GM12874 (cell line): ENCODE results near the gene PTPRC.

Experiments
- TF ChIP-seq, protein P1 (sequence below): IDR thresholded peaks from 2 replicates; pipeline ENCODE4 v1.5.1; 2011; ENCODE audit warnings: low read depth, mild to moderate bottlenecking, control low read depth, low read length, moderate library complexity; ENCODE audit not compliant: insufficient read depth

Gene PTPRC

DNA sequence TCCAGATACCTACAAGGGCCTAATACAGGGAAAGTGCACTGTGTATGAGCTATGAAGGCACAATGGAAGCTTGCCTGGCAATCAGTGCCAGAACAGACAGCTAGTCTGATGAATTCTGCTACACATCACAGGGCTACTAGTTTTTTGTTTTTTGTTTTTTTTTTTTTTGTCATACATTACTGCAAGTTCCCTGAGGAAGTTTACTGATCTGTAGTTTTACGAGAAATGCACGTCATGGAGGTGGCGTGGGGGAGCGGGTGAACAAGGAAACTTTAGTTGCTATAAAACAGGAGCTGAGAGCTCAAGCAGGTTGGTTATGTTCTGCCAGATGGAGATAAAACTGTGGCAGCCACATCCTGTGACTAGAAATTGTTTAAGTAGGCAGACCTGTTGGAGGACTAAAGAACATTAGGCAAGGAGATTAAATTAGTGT, 17.7 kb downstream of the PTPRC start:
- TF ChIP-seq, protein P1, sequence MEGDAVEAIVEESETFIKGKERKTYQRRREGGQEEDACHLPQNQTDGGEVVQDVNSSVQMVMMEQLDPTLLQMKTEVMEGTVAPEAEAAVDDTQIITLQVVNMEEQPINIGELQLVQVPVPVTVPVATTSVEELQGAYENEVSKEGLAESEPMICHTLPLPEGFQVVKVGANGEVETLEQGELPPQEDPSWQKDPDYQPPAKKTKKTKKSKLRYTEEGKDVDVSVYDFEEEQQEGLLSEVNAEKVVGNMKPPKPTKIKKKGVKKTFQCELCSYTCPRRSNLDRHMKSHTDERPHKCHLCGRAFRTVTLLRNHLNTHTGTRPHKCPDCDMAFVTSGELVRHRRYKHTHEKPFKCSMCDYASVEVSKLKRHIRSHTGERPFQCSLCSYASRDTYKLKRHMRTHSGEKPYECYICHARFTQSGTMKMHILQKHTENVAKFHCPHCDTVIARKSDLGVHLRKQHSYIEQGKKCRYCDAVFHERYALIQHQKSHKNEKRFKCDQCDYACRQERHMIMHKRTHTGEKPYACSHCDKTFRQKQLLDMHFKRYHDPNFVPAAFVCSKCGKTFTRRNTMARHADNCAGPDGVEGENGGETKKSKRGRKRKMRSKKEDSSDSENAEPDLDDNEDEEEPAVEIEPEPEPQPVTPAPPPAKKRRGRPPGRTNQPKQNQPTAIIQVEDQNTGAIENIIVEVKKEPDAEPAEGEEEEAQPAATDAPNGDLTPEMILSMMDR: no peak

DNA sequence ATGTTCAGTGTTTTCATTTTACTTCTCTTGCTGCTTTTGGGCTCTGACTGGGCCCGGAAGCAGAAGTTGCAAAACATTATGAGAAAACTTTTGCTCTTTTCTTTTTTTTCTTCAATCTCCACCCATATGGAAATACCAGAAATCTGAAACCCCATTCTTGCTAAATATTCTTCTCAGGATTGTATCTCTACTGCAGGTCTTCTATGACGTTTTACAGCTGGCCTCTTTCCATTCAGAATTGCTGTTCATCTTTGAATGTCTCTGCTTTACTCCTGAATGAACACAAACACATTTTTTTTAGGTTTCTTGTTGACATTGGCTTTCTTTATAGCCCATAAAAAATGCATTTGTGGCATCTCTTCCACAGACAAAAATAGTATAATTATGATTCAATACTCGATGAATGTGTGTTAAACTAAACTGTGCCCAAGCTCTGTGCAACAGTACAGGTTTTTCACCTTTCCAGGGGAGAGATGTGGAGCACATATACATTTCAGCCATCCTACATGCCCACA, 18.8 kb downstream of the PTPRC start:
- TF ChIP-seq, protein P1: no peak

DNA sequence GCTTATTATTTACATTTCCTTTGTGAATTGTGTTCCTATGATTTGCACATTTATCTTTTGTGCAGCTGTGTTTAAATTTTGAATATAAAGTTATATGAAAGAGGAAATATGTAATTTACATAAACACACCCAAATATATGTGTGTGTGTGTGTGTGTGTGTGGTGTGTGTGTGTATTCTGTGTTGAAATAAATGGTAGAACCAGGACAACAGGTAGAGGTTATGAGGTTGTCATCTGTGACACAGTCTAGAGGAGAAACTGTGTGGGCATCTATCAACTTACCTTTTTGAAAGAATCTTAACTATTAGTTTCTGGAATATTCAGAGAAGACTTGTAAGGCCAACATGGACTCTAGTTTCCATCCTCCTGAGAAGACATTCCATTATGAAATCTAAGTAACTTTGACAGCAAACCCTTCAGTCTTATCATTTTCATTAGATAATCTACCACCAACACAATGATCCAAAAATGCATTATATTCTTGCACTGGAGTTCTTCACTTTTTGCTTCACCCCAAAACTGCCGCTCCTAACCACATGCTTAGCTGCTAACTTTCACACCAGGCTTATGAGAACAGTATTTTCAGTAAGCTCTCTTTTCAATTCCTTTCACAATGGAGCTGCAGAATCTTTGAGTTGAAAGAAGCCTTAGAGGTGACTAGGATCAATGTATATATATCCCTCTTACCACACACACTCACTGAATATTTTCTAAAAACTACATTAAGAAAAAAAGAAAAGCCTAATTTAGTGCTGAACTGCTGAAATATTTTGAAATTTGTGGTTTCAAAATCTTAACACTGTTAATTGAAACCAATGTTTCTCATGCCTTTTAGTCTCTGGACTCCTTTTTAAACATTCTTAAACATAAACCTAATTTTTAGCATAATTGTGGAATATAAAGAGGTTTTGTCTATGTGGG, 21.8 kb downstream of the PTPRC start:
- TF ChIP-seq, protein P1: no peak

DNA sequence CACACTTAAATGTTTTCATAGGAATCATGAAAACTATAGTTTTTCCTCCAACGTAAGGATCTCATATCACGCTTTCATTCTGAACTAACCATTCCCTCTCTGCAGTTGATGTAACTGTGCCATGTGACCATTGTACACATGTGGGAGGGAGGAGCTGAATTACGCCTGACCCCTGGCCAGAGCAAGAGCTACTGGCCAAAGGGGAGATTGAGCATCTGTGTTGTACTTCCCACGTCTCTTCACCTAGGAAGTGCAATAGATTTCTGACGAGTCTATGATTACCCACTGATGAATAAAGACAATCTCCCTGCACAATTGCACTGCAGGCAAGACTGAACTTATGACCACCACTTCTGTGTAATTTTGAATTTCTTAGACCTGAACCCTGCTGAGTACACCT, 24.0 kb downstream of the PTPRC start:
- TF ChIP-seq, protein P1: no peak

DNA sequence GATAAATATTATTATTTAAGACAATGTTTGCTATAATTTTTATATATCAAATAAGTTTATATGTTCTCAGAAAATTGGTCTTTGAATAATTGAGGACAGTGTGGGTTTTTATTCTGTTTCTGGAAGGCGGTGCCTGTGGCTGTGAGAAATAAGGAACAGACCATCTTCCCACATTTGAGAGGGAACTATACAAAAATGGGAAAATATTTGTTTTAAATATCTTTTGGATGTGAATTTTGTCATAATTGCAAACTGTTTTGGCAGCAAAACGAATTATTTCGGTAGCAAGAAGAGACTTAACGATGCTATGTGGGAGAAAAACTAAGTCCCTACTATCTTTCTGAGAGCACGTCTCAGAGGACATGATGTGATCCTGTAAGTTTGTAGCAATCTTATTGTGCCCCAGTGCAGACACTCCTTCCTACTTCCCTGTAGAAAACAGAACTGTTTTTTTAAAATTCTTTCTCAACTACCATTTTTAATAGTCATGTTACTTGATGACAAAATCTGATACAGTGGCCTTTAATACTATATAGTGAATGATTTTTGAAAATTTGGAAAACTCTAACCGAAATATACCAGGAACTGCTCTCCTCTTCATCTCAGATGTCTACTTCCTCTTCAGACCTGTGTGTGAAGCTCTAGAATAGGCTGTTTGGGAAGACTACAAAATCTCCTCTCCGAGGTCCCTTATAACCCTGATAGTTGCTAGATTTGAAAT, 25.4 kb downstream of the PTPRC start:
- TF ChIP-seq, protein P1: no peak

DNA sequence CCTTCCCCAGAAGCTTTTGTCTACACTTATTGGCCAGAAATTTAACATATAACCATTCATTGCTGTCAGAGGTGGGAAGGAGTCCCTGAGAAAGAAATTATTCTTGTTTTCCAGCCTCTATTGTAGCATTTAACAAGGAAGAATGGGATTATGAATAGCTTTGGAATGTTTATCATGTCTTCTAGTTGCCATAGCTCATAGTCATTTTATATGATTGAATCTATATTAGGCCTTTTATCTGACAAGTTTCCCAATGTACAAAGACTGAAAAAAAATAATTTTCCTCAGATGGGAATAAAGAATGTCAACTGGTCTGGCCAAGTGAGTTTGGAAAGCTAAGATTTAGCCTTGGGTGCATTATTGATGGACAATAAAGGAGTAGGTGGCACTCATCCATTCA, 28.3 kb downstream of the PTPRC start:
- TF ChIP-seq, protein P1: no peak

DNA sequence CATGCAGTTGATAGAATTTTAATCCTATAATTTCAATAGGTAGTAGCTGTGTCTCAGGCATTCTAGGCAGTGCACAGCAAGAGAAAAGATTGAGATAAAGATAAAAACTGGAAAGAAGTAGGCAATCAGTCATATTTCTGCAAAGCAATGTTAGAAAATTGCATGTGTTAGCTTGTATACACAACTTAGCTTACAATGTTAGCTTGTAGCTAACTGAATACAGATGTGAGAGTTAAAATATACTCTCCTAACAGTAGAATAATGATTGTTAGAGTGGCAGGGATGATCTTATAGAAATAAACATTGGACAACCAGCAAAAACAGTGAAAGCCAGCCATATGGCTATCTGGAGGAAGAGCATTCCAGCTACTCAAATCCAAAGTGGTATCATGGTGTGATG, 29.0 kb downstream of the PTPRC start:
- TF ChIP-seq, protein P1: no peak
